ENCODE data around the gene VAT1L. TPM values are rescaled to one million over a fixed set of nuclear protein-coding genes. Genes with fewer than 3 reads are reported as not detected.

Gene VAT1L
- total RNA-seq, 1 donor from 2014 or later, result 0.67 TPM

DNA sequence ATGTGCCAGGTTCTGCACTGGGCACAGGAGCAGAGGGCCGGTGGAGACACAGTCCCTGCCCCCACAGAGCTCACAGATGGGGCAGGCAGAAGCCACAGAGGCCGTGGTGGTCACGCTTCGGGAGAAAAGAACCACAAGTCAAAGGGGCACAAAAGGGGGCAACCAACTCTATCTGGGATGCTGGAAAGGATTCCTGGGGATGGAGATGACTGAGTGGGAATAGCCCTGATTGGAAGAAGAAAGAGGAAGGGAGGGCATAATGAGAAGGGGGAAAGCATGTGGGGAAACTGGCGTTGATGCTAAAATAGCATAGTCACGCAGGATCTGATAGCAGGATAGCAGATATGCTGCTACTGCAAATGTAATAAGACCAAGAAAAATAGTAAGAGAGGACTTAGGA, 69.7 kb downstream of the VAT1L start:
- H3K4me1 Mint-ChIP-seq (ENCODE audit: low read depth), result peaks cover 2% of the 10 kb centered on the region
- TF ChIP-seq, protein P1, sequence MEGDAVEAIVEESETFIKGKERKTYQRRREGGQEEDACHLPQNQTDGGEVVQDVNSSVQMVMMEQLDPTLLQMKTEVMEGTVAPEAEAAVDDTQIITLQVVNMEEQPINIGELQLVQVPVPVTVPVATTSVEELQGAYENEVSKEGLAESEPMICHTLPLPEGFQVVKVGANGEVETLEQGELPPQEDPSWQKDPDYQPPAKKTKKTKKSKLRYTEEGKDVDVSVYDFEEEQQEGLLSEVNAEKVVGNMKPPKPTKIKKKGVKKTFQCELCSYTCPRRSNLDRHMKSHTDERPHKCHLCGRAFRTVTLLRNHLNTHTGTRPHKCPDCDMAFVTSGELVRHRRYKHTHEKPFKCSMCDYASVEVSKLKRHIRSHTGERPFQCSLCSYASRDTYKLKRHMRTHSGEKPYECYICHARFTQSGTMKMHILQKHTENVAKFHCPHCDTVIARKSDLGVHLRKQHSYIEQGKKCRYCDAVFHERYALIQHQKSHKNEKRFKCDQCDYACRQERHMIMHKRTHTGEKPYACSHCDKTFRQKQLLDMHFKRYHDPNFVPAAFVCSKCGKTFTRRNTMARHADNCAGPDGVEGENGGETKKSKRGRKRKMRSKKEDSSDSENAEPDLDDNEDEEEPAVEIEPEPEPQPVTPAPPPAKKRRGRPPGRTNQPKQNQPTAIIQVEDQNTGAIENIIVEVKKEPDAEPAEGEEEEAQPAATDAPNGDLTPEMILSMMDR (IDR thresholded peaks at IDR 0.05; ENCODE audit: unreplicated experiment), result no peak
- H3K4me3 Mint-ChIP-seq (ENCODE audit: low read depth), result no peak overlapping the region
- no peak overlapping the region for H3K27ac Mint-ChIP-seq
- no peaks in the 10 kb centered on the region for H3K36me3 Mint-ChIP-seq (ENCODE audit: insufficient read depth)
- peaks cover 19% of the 10 kb centered on the region for H3K27me3 Mint-ChIP-seq
- no peaks in the 10 kb centered on the region for H3K9me3 Mint-ChIP-seq (ENCODE audit: low read depth)
- no peak for DNase-seq (ENCODE audit: low spot score, unreplicated experiment)

- H3K27ac Mint-ChIP-seq, result no peak overlapping the region
- no peaks in the 10 kb centered on the region for H3K36me3 Mint-ChIP-seq (ENCODE audit: insufficient read depth)
- H3K4me3 Mint-ChIP-seq (ENCODE audit: low read depth), result no peak overlapping the region
- no peak for DNase-seq (ENCODE audit: low spot score, unreplicated experiment)
- H3K27me3 Mint-ChIP-seq, result peaks cover 16% of the 10 kb centered on the region
- TF ChIP-seq, protein P1 (IDR thresholded peaks at IDR 0.05; ENCODE audit: unreplicated experiment), result no peak
- H3K4me1 Mint-ChIP-seq (ENCODE audit: low read depth), result peaks cover 2% of the 10 kb centered on the region
- H3K9me3 Mint-ChIP-seq (ENCODE audit: low read depth), result no peaks in the 10 kb centered on the region
Observed at GRCh38 chr16:77859493-77860232, 71.3 kb downstream of the VAT1L start.

GRCh38 chr16:77860953-77861352, 72.6 kb downstream of the VAT1L start:
- Mint-ChIP-seq H3K4me1 (ENCODE audit: low read depth) (peaks cover 3% of the 10 kb centered on the region), H3K27me3 (peaks cover 14% of the 10 kb centered on the region), H3K36me3 (ENCODE audit: insufficient read depth) (no peaks in the 10 kb centered on the region), H3K9me3 (ENCODE audit: low read depth) (no peaks in the 10 kb centered on the region), H3K27ac (no peak overlapping the region), H3K4me3 (ENCODE audit: low read depth) (no peak overlapping the region)
- TF ChIP-seq, protein P1 (IDR thresholded peaks at IDR 0.05; ENCODE audit: unreplicated experiment), result no peak
- DNase-seq (ENCODE audit: low spot score, unreplicated experiment), result no peak

- Mint-ChIP-seq H3K36me3 (ENCODE audit: insufficient read depth) (no peaks in the 10 kb centered on the region), H3K9me3 (ENCODE audit: low read depth) (no peaks in the 10 kb centered on the region), H3K4me1 (ENCODE audit: low read depth) (peaks cover 11% of the 10 kb centered on the region), H3K4me3 (ENCODE audit: low read depth) (no peak overlapping the region), H3K27ac (no peak overlapping the region), H3K27me3 (peaks cover 3% of the 10 kb centered on the region)
- no peak for DNase-seq (ENCODE audit: low spot score, unreplicated experiment)
- TF ChIP-seq, protein P1 (IDR thresholded peaks at IDR 0.05; ENCODE audit: unreplicated experiment), result no peak
Observed at GRCh38 chr16:77863250-77863649, 74.9 kb downstream of the VAT1L start.

- Mint-ChIP-seq H3K4me3 (ENCODE audit: low read depth) (no peak overlapping the region), H3K4me1 (ENCODE audit: low read depth) (peaks cover 11% of the 10 kb centered on the region), H3K9me3 (ENCODE audit: low read depth) (no peaks in the 10 kb centered on the region), H3K36me3 (ENCODE audit: insufficient read depth) (no peaks in the 10 kb centered on the region), H3K27ac (no peak overlapping the region), H3K27me3 (no peaks in the 10 kb centered on the region)
- no peak for DNase-seq (ENCODE audit: low spot score, unreplicated experiment)
- TF ChIP-seq, protein P1 (IDR thresholded peaks at IDR 0.05; ENCODE audit: unreplicated experiment), result no peak
Observed at GRCh38 chr16:77866752-77867151, 78.4 kb downstream of the VAT1L start.
